Thyroid gland (tissue), 4 donors: ENCODE measurements around the gene ATP2A3.

Experiments used
- CTCF ChIP-seq, 6 experiments: fragments of 200-600 bp in 3 of 6; fragments of 450-650 bp in 3 of 6; sonication (generic) in 3 of 6; IDR thresholded peaks; one replicate each; pipeline ENCODE4 v1.5.1; 2016 to 2019; ENCODE audit warnings: antibody characterized with exemption in 6 of 6, mild to moderate bottlenecking in 2 of 6, inconsistent platforms in 1 of 6, moderate library complexity in 1 of 6
- POLR2A ChIP-seq, 2 donors: fragments of 450-650 bp; IDR thresholded peaks; one replicate each; pipeline ENCODE4 v1.6.1; 2017; ENCODE audit warnings: antibody characterized with exemption in 2 of 2, mild to moderate bottlenecking in 2 of 2, moderate library complexity in 1 of 2

- TF ChIP-seq CTCF (IDR thresholded peaks at IDR 0.05) (no peak), POLR2A (IDR thresholded peaks at IDR 0.05) (no peak)
Measured at GRCh38 chr17:3894188-3894587, 70.0 kb downstream of the ATP2A3 start.
